Measurements from ENCODE around the gene MROH7. TPM values are rescaled to one million over a fixed set of nuclear protein-coding genes. Genes with fewer than 3 reads are reported as not detected.

Gene MROH7
- total RNA-seq, 2 donors from 2014 or later: 0.09 to 1.2 TPM

Other genes with a start within 250 kb of the MROH7 start
- 10 to 100 TPM; 40.3 to 56.3 TPM for gene SSBP3, start 235.4 kb upstream of the MROH7 start, total RNA-seq
- 1 to 10 TPM; 1.0 to 3.2 TPM for gene ACOT11, start 93.6 kb upstream of the MROH7 start, total RNA-seq
- gene FAM151A, start 18.3 kb upstream of the MROH7 start, total RNA-seq: not detected
- 10 to 100 TPM; 15.1 to 26.4 TPM for gene TTC4, start 74.1 kb downstream of the MROH7 start, total RNA-seq
- 1 to 10 TPM; 4.7 to 6.6 TPM for gene PARS2, start 122.7 kb downstream of the MROH7 start, total RNA-seq
- gene TTC22, start 159.5 kb downstream of the MROH7 start, total RNA-seq: 10 to 100 TPM in 1 of 2 donors, 1 to 10 TPM in 1; 3.6 to 10.6 TPM
- gene DHCR24, start 245.4 kb downstream of the MROH7 start, total RNA-seq: 10 to 100 TPM; 27.4 to 78.7 TPM

Measured in activated T-helper 17 cell treated with anti-CD3 and anti-CD28 coated beads, Interleukin-2, amount 50 U/mL, for 72 hours (primary cell).